Keratinocyte (primary cell): ENCODE data around the gene KDM6B.

Experiments used
- CTCF ChIP-seq, 3 experiments: IDR thresholded peaks in 1 of 3; conservative IDR thresholded peaks in 1 of 3; optimal IDR thresholded peaks in 1 of 3; 2 replicates in 2 of 3; 3 replicates in 1 of 3; pipeline versions ENCODE3 to v1.5.1; 2011; ENCODE audit warnings: low read length in 3 of 3, mild to moderate bottlenecking in 3 of 3, moderate library complexity in 2 of 3, control low read depth in 1 of 3, inconsistent platforms in 1 of 3; ENCODE audit not compliant: insufficient read depth in 2 of 3; ENCODE audit errors: extremely low read depth in 1 of 3
- EZH2 ChIP-seq: IDR thresholded peaks from one replicate; pipeline ENCODE4 v1.6.1; 2012; ENCODE audit warnings: inconsistent platforms, mild to moderate bottlenecking, low read length, moderate library complexity

- TF ChIP-seq CTCF (optimal IDR thresholded peaks at IDR 0.05 in 1 of 3, IDR thresholded peaks at IDR 0.05 in 1 of 3, conservative IDR thresholded peaks at IDR 0.05 in 1 of 3; ENCODE audit: extremely low read depth in 1 of 3, insufficient read depth in 2 of 3, low read length in 3 of 3) (no peak), EZH2 (no peak)
Measured at GRCh38 chr17:7848131-7848579, 14.1 kb downstream of the KDM6B start.
